Ovary (tissue), 3 donors: ENCODE measurements around the gene ADGRB3.

Experiments
- POLR2A ChIP-seq: fragments of 450-650 bp; IDR thresholded peaks from one replicate; pipeline ENCODE4 v1.6.1; 2017; ENCODE audit warnings: antibody characterized with exemption, mild to moderate bottlenecking, moderate library complexity
- TF ChIP-seq, protein P1 (sequence below), 3 donors: fragments of 450-650 bp in 2 of 3; fragments of 200-600 bp in 1 of 3; IDR thresholded peaks; one replicate each; pipeline versions ENCODE4 v1.5.1 to v1.8.0; 2016 to 2022; ENCODE audit warnings: antibody characterized with exemption in 3 of 3, mild to moderate bottlenecking in 1 of 3
- donor health status: DM: no; HTN: no; CAD: no.

DNA sequence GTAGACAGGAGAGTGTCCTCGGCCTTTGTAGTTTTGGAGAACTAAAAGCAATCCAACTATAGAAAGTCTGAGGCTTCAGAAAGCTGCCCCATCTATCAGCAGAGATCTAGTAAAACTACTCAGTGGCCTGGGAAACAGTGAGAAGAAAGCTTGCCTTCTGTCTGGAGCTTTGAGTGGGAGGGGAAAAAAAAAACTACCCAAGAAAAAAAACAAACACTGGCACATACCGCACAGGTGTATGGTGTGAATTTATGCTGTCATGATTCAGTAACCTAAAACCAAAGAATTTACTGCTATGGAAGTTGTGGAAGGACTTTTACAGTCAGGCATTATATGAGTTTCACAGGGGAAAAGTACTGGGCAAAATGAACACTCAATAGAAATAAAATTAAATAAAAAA is 280.5 kb downstream of the ADGRB3 start:
- TF ChIP-seq, protein P1, sequence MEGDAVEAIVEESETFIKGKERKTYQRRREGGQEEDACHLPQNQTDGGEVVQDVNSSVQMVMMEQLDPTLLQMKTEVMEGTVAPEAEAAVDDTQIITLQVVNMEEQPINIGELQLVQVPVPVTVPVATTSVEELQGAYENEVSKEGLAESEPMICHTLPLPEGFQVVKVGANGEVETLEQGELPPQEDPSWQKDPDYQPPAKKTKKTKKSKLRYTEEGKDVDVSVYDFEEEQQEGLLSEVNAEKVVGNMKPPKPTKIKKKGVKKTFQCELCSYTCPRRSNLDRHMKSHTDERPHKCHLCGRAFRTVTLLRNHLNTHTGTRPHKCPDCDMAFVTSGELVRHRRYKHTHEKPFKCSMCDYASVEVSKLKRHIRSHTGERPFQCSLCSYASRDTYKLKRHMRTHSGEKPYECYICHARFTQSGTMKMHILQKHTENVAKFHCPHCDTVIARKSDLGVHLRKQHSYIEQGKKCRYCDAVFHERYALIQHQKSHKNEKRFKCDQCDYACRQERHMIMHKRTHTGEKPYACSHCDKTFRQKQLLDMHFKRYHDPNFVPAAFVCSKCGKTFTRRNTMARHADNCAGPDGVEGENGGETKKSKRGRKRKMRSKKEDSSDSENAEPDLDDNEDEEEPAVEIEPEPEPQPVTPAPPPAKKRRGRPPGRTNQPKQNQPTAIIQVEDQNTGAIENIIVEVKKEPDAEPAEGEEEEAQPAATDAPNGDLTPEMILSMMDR (IDR thresholded peaks at IDR 0.05) = no peak
- no peak for TF ChIP-seq POLR2A
